KMS-11 (cell line): ENCODE results near the gene GMPPB.

ENCODE experiments used
- H2AFZ ChIP-seq: fragments of 200-600 bp; sonication (generic); 2 replicates; pipeline ENCODE4 v1.6.1; 2016; ENCODE audit warnings: antibody characterized with exemption, mixed run types, low read depth
- H3K27ac ChIP-seq: fragments of 200-600 bp; sonication (generic); 2 replicates; pipeline ENCODE4 v1.6.1; 2016; ENCODE audit warnings: mild to moderate bottlenecking, mixed run types
- H3K27me3 ChIP-seq: fragments of 200-600 bp; sonication (generic); 2 replicates; pipeline ENCODE4 v1.6.1; 2017; ENCODE audit warnings: mild to moderate bottlenecking, low read depth, mixed run types, moderate library complexity; ENCODE audit not compliant: insufficient read depth
- H3K36me3 ChIP-seq: fragments of 200-600 bp; sonication (generic); 2 replicates; pipeline ENCODE4 v1.6.1; 2017; ENCODE audit warnings: mild to moderate bottlenecking, mixed run types; ENCODE audit not compliant: insufficient read depth
- H3K4me1 ChIP-seq: fragments of 200-600 bp; sonication (generic); 2 replicates; pipeline ENCODE4 v1.6.1; 2016; ENCODE audit warnings: mild to moderate bottlenecking, low read depth, mixed run types; ENCODE audit not compliant: poor library complexity, severe bottlenecking
- H3K4me2 ChIP-seq: fragments of 200-600 bp; sonication (generic); 2 replicates; pipeline ENCODE4 v1.7.0; 2016; ENCODE audit warnings: mild to moderate bottlenecking, mixed run types
- H3K4me3 ChIP-seq: fragments of 200-600 bp; sonication (generic); IDR thresholded peaks from 2 replicates; pipeline ENCODE4 v1.6.1; 2017; ENCODE audit warnings: low read depth, low read length, mixed read lengths; ENCODE audit not compliant: insufficient read depth
- H3K79me2 ChIP-seq: fragments of 200-600 bp; sonication (generic); 2 replicates; pipeline ENCODE4 v1.6.1; 2016; ENCODE audit warnings: low read depth, mixed run types; ENCODE audit not compliant: insufficient read depth
- H3K9ac ChIP-seq: fragments of 200-600 bp; sonication (generic); 2 replicates; pipeline ENCODE4 v1.6.1; 2016; ENCODE audit warnings: mild to moderate bottlenecking, mixed run types
- H4K20me1 ChIP-seq: fragments of 200-600 bp; sonication (generic); 2 replicates; pipeline ENCODE4 v1.6.1; 2016; ENCODE audit warnings: mild to moderate bottlenecking, mixed run types; ENCODE audit not compliant: insufficient read depth
- TF ChIP-seq, protein P1 (sequence below): fragments of 200-600 bp; sonication (generic); conservative IDR thresholded peaks from 2 replicates; pipeline ENCODE4 v1.6.1; 2017; ENCODE audit warnings: low read depth, mild to moderate bottlenecking, antibody characterized with exemption, low read length, moderate library complexity, mixed read lengths

The GMPPB gene

GRCh38 chr3:49675912-49676311 is 47.8 kb downstream of the GMPPB start:
- TF ChIP-seq, protein P1, sequence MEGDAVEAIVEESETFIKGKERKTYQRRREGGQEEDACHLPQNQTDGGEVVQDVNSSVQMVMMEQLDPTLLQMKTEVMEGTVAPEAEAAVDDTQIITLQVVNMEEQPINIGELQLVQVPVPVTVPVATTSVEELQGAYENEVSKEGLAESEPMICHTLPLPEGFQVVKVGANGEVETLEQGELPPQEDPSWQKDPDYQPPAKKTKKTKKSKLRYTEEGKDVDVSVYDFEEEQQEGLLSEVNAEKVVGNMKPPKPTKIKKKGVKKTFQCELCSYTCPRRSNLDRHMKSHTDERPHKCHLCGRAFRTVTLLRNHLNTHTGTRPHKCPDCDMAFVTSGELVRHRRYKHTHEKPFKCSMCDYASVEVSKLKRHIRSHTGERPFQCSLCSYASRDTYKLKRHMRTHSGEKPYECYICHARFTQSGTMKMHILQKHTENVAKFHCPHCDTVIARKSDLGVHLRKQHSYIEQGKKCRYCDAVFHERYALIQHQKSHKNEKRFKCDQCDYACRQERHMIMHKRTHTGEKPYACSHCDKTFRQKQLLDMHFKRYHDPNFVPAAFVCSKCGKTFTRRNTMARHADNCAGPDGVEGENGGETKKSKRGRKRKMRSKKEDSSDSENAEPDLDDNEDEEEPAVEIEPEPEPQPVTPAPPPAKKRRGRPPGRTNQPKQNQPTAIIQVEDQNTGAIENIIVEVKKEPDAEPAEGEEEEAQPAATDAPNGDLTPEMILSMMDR, result no peak
- no peaks in the 10 kb centered on the region for H3K27me3 ChIP-seq
- no peak overlapping the region for H3K27ac ChIP-seq
- no peak overlapping the region for H3K9ac ChIP-seq
- no peaks in the 10 kb centered on the region for H3K79me2 ChIP-seq
- no peaks in the 10 kb centered on the region for H3K36me3 ChIP-seq
- no peak overlapping the region for H2AFZ ChIP-seq
- H4K20me1 ChIP-seq, result no peaks in the 10 kb centered on the region
- H3K4me2 ChIP-seq, result no peak overlapping the region
- no peak overlapping the region for H3K4me3 ChIP-seq
- H3K4me1 ChIP-seq, result peaks cover 5% of the 10 kb centered on the region

- TF ChIP-seq, protein P1, result no peak
- Histone ChIP-seq H3K27ac (no peak overlapping the region), H3K4me2 (peak overlapping the region; percentile 51), H3K9ac (peak overlapping the region; percentile 86; the same call in 1 of the 2 replicates), H3K4me1 (peaks cover 5% of the 10 kb centered on the region), H2AFZ (no peak overlapping the region; the same call in 1 of the 2 replicates), H3K36me3 (no peaks in the 10 kb centered on the region), H3K79me2 (no peaks in the 10 kb centered on the region), H3K27me3 (no peaks in the 10 kb centered on the region), H3K4me3 (no peak overlapping the region), H4K20me1 (no peaks in the 10 kb centered on the region)
These were observed 49.2 kb downstream of the GMPPB start for GRCh38 chr3:49674497-49674983.

GRCh38 chr3:49673715-49674496 is 49.8 kb downstream of the GMPPB start, which contains the start of gene APEH:
APEH (plus strand) TSS chr3:49674351; CDS start chr3:49674402, 51 bp downstream.
- peak within 1 kb of the TSS; percentile 82 for H3K27ac ChIP-seq
- H4K20me1 ChIP-seq, result no peaks in the 10 kb centered on the region
- H3K27me3 ChIP-seq, result no peaks in the 10 kb centered on the region
- H2AFZ ChIP-seq, result peak within 1 kb of the TSS; percentile 54
- peak within 1 kb of the TSS; percentile 54 for H3K4me2 ChIP-seq
- TF ChIP-seq, protein P1, result no peak
- peak within 1 kb of the TSS; percentile 86 for H3K9ac ChIP-seq
- H3K79me2 ChIP-seq, result no peaks in the 10 kb centered on the region
- H3K36me3 ChIP-seq, result no peaks in the 10 kb centered on the region
- peaks cover 5% of the 10 kb centered on the region for H3K4me1 ChIP-seq
- no peak within 1 kb of the TSS for H3K4me3 ChIP-seq

GRCh38 chr3:49673121-49673714 is 50.5 kb downstream of the GMPPB start:
- H3K4me3 ChIP-seq, result no peak overlapping the region
- H3K9ac ChIP-seq, result peak overlapping the region; percentile 86
- no peaks in the 10 kb centered on the region for H3K27me3 ChIP-seq
- peak overlapping the region; percentile 54 for H3K4me2 ChIP-seq
- H3K36me3 ChIP-seq, result no peaks in the 10 kb centered on the region
- H2AFZ ChIP-seq, result peak overlapping the region; percentile 54
- H4K20me1 ChIP-seq, result no peaks in the 10 kb centered on the region
- TF ChIP-seq, protein P1, result no peak
- H3K4me1 ChIP-seq, result peaks cover 5% of the 10 kb centered on the region
- peak overlapping the region; percentile 82 for H3K27ac ChIP-seq
- no peaks in the 10 kb centered on the region for H3K79me2 ChIP-seq
